ENCODE results near the gene EPHB2.

DNA sequence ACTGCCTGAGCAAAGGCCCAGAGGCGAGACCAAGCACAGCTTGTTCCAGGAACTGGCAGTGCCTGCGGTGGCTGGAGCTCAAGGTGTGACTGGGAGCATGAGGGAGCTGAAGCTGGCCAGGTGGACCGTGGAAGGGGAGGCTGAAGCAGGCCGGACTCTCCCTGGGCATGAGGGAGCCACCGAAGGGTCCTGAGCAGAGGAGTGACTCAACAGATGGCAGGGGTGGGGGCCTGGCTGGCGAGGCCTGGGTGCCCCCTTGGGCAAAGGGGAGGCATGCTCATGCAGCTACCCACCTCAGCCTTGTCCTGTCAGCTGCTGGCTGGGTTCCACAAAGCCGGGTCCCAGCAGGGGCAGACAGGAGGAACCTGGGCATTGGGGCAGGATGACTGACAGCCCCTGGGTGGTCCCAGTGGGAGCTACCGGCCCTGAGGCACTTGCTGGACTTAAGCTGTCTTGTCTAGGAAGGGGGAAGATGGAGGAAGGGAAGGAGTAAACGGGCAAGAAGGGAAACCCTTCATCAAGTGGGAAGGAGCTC lies 143.1 kb downstream of the EPHB2 start:
- TF ChIP-seq FOXM1 (IDR thresholded peaks at IDR 0.05; ENCODE audit: borderline replicate concordance, low read depth) = no peak
- TF ChIP-seq USF1 (IDR thresholded peaks at IDR 0.05) = no peak
- no peak for TF ChIP-seq EP300 (IDR thresholded peaks at IDR 0.05; ENCODE audit: borderline replicate concordance)
- no peak for TF ChIP-seq ZBTB7A (IDR thresholded peaks at IDR 0.05; ENCODE audit: low read depth)
- no peak for TF ChIP-seq RAD21 (IDR thresholded peaks at IDR 0.05; ENCODE audit: low read depth)
- TF ChIP-seq, protein P1, sequence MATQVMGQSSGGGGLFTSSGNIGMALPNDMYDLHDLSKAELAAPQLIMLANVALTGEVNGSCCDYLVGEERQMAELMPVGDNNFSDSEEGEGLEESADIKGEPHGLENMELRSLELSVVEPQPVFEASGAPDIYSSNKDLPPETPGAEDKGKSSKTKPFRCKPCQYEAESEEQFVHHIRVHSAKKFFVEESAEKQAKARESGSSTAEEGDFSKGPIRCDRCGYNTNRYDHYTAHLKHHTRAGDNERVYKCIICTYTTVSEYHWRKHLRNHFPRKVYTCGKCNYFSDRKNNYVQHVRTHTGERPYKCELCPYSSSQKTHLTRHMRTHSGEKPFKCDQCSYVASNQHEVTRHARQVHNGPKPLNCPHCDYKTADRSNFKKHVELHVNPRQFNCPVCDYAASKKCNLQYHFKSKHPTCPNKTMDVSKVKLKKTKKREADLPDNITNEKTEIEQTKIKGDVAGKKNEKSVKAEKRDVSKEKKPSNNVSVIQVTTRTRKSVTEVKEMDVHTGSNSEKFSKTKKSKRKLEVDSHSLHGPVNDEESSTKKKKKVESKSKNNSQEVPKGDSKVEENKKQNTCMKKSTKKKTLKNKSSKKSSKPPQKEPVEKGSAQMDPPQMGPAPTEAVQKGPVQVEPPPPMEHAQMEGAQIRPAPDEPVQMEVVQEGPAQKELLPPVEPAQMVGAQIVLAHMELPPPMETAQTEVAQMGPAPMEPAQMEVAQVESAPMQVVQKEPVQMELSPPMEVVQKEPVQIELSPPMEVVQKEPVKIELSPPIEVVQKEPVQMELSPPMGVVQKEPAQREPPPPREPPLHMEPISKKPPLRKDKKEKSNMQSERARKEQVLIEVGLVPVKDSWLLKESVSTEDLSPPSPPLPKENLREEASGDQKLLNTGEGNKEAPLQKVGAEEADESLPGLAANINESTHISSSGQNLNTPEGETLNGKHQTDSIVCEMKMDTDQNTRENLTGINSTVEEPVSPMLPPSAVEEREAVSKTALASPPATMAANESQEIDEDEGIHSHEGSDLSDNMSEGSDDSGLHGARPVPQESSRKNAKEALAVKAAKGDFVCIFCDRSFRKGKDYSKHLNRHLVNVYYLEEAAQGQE (IDR thresholded peaks at IDR 0.05; ENCODE audit: low read depth) = no peak
- TF ChIP-seq YY1 (IDR thresholded peaks at IDR 0.05; ENCODE audit: low read depth) = no peak
- no peak for TF ChIP-seq NFIC (IDR thresholded peaks at IDR 0.05)
- no peak for TF ChIP-seq MAX (IDR thresholded peaks at IDR 0.05)
- no peak for TF ChIP-seq CEBPB (IDR thresholded peaks at IDR 0.05)
- no peak for TF ChIP-seq TCF12 (IDR thresholded peaks at IDR 0.05; ENCODE audit: low read depth)

Data from Ishikawa (cell line).